Body of pancreas (tissue), 4 donors: ENCODE data around the gene WWC2. TPM values are rescaled to one million over a fixed set of nuclear protein-coding genes. Genes with fewer than 3 reads are reported as not detected.

ENCODE experiments used
- ATAC-seq: fragments of 150-250 bp; one replicate; pipeline ENCODE4 v1.9.1; 2016
- DNase-seq, 4 donors: peaks; one replicate each; pipeline ENCODE4 v3.0.0-alpha.2; 2019
- H3K27ac ChIP-seq, 4 donors: fragments of 200-600 bp; sonication (generic); 1 replicate in 3 of 4; 2 replicates in 1 of 4; pipeline versions ENCODE4 v1.5.1 to v1.6.1; 2016 to 2019; ENCODE audit warnings: mild to moderate bottlenecking in 1 of 4, mixed read lengths in 1 of 4, moderate library complexity in 1 of 4
- H3K27me3 ChIP-seq, 2 donors: fragments of 200-600 bp; sonication (generic); one replicate each; pipeline ENCODE4 v1.6.0; 2016; ENCODE audit warnings: mild to moderate bottlenecking in 1 of 2
- H3K36me3 ChIP-seq, 2 donors: fragments of 200-600 bp; sonication (generic); replicated peaks in 1 of 2; 2 replicates each; pipeline ENCODE4 v1.5.1; 2016; ENCODE audit warnings: low read depth in 2 of 2; ENCODE audit not compliant: insufficient read depth in 1 of 2
- H3K4me1 ChIP-seq: fragments of 200-600 bp; sonication (generic); one replicate; pipeline ENCODE4 v1.6.0; 2016
- H3K4me3 ChIP-seq, 2 donors: fragments of 200-600 bp; sonication (generic); 1 replicate in 1 of 2; 2 replicates in 1 of 2; pipeline ENCODE4 v1.5.1; 2016 to 2019
- H3K9me3 ChIP-seq, 3 donors: fragments of 200-600 bp; sonication (generic); 1 replicate in 2 of 3; 2 replicates in 1 of 3; pipeline ENCODE4 v1.5.1; 2016
- CTCF ChIP-seq, 7 experiments: fragments of 450-650 bp in 4 of 7; fragments of 200-600 bp in 3 of 7; sonication (generic) in 3 of 7; IDR thresholded peaks; one replicate each; pipeline ENCODE4 v1.5.1; 2016 to 2019; ENCODE audit warnings: antibody characterized with exemption in 7 of 7
- POLR2A ChIP-seq, 3 donors: fragments of 450-650 bp; IDR thresholded peaks; one replicate each; pipeline ENCODE4 v1.6.1; 2016; ENCODE audit warnings: antibody characterized with exemption in 3 of 3, mild to moderate bottlenecking in 2 of 3
- WGBS, 2 donors: methylation state at CpG; one replicate each; pipeline ENCODE4 v1.1.5; 2017; 5-methylcytosine and 5-hydroxymethylcytosine counted together
- intact Hi-C: fragments of 100-400 bp; cut with DNase I; formaldehyde crosslinking; loops from one replicate; pipeline ENCODE4 v1.15.1; 2023
- total RNA-seq, 2 donors: library from RNA; depleted of rRNA; stranded (reverse); fragments of >200 nt; gene quantifications; one replicate each; pipeline ENCODE4 v1.1.0, GENCODE V29; 2016

The WWC2 gene
- total RNA-seq, 2 donors from 2014 or later, result 24.4 to 30.3 TPM

- WGBS, 2 donors, result 42 to 44% methylated on average over 13 of the region's 13 CpGs
- TF ChIP-seq CTCF (IDR thresholded peaks at IDR 0.05), result no peak
- no peak for TF ChIP-seq POLR2A (IDR thresholded peaks at IDR 0.05)
- intact Hi-C loops, result no loop called here
- H3K36me3 ChIP-seq, result no peaks in the 10 kb centered on the region
- no peak for DNase-seq
- no peak overlapping the region for H3K4me3 ChIP-seq
- peak overlapping the region in 3 of 4 donors; percentile 7 to 34 (median 22) for H3K27ac ChIP-seq
- ATAC-seq, result no peak
- no peaks in the 10 kb centered on the region for H3K27me3 ChIP-seq
- peaks cover 49% of the 10 kb centered on the region for H3K4me1 ChIP-seq
- no peaks in the 10 kb centered on the region for H3K9me3 ChIP-seq
These were observed 74.8 kb downstream of the WWC2 start for GRCh38 chr4:183173580-183174526.

- no peak for DNase-seq
- WGBS, 2 donors, result 18 to 19% methylated on average over 5 of the region's 5 CpGs
- Histone ChIP-seq H3K27me3 (no peaks in the 10 kb centered on the region), H3K36me3 (no peaks in the 10 kb centered on the region), H3K9me3 (no peaks in the 10 kb centered on the region), H3K27ac (no peak overlapping the region), H3K4me1 (peaks cover 49% of the 10 kb centered on the region), H3K4me3 (no peak overlapping the region)
- ATAC-seq, result no peak
- TF ChIP-seq CTCF (IDR thresholded peaks at IDR 0.05) (no peak), POLR2A (IDR thresholded peaks at IDR 0.05) (no peak)
- intact Hi-C loops, result no loop called here
These were observed 76.7 kb downstream of the WWC2 start for GRCh38 chr4:183175631-183176232.

- TF ChIP-seq POLR2A (IDR thresholded peaks at IDR 0.05), result no peak
- no peak for TF ChIP-seq CTCF (IDR thresholded peaks at IDR 0.05)
- Histone ChIP-seq H3K4me3 (no peak overlapping the region), H3K27ac (no peak overlapping the region), H3K27me3 (no peaks in the 10 kb centered on the region), H3K4me1 (peaks cover 44% of the 10 kb centered on the region), H3K9me3 (no peaks in the 10 kb centered on the region), H3K36me3 (no peaks in the 10 kb centered on the region)
- ATAC-seq (no peak), DNase-seq (no peak)
- intact Hi-C loops, result no loop called here
- WGBS, 2 donors, result 73 to 79% methylated on average over 2 of the region's 2 CpGs
These were observed 77.9 kb downstream of the WWC2 start for GRCh38 chr4:183177001-183177400.

- intact Hi-C loops, result no loop called here
- 31 to 33% methylated on average over 3 of the region's 3 CpGs for WGBS, 2 donors
- DNase-seq (no peak), ATAC-seq (no peak)
- TF ChIP-seq CTCF (IDR thresholded peaks at IDR 0.05) (no peak), POLR2A (IDR thresholded peaks at IDR 0.05) (no peak)
- no peak overlapping the region for H3K4me3 ChIP-seq
- no peaks in the 10 kb centered on the region for H3K9me3 ChIP-seq
- H3K4me1 ChIP-seq, result peaks cover 32% of the 10 kb centered on the region
- no peaks in the 10 kb centered on the region for H3K36me3 ChIP-seq
- no peak overlapping the region for H3K27ac ChIP-seq
- H3K27me3 ChIP-seq, result no peaks in the 10 kb centered on the region
These were observed 79.1 kb downstream of the WWC2 start for GRCh38 chr4:183178201-183178600.
